ENCODE results near the gene PDP2.
"Not testable (repeated sequence)": the region's sequence is repeated elsewhere in the genome, so short reads cannot be mapped to it uniquely, and the experiment has no call there.

Gene PDP2

DNA sequence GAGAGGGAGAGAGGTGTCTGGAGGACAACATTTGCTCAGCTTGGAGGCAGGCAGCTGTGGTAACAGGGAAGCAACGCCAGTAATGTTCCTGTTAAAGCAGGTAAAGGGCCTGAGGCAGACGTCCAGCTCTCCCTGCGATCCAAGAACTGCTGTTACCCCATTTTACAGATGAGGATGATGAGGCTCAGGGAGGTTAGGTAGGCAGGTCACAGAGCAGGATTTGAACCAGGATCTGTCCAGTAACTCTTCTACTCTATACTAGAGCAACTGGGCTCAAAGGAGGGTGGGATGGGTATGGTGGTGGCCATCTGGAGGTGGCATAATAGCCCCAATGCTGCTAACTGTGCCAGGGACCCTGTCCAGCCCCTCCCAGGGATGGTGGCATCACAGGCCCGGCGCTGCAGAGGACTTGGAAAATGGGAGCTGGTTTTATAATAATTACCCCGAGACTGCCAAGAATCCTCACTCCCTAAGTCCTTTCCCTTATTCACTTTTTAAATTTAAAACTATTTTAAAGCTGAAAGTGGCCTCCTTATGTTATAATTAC, 24.1 kb upstream of the PDP2 start:
- no peak overlapping the region for H3K9ac ChIP-seq (ENCODE audit: low read depth, low read length)
- H3K36me3 ChIP-seq (ENCODE audit: control insufficient read depth, insufficient read depth, low read length), result no peaks in the 10 kb centered on the region
- H3K4me3 ChIP-seq (ENCODE audit: low read depth, low read length), result no peak overlapping the region
- no peaks in the 10 kb centered on the region for H3K9me3 ChIP-seq (ENCODE audit: control insufficient read depth, insufficient read depth, low read length)
- no peaks in the 10 kb centered on the region for H3K27me3 ChIP-seq (ENCODE audit: control insufficient read depth, insufficient read depth, low read length)
- no peaks in the 10 kb centered on the region for H3K4me1 ChIP-seq (ENCODE audit: control insufficient read depth, insufficient read depth, low read length)
- no peak overlapping the region for H3K27ac ChIP-seq (ENCODE audit: low read depth, low read length)

DNA sequence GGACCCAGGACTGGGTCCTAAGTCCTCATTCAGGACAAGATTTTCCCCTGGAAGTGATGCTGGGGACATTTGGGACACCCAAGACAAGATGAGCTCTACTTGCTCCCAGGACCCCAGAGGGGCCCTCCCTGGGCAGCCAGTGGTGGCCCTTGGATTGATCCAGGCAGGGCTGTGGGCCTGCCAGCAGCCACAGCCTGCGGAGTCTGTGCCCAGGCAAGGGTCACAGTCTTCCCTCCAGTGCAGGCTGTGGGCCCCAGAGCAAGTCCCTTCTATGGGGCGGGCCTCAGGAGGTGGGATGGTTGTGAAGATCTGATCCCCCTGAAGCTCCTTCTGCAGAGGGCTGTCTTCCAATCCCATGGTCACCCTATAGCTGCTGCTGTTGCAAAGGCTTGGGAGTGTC, 23.5 kb upstream of the PDP2 start:
- Histone ChIP-seq H3K9me3 (ENCODE audit: control insufficient read depth, insufficient read depth, low read length) (no peaks in the 10 kb centered on the region), H3K4me1 (ENCODE audit: control insufficient read depth, insufficient read depth, low read length) (no peaks in the 10 kb centered on the region), H3K27ac (ENCODE audit: low read depth, low read length) (no peak overlapping the region), H3K4me3 (ENCODE audit: low read depth, low read length) (no peak overlapping the region), H3K9ac (ENCODE audit: low read depth, low read length) (no peak overlapping the region), H3K36me3 (ENCODE audit: control insufficient read depth, insufficient read depth, low read length) (no peaks in the 10 kb centered on the region), H3K27me3 (ENCODE audit: control insufficient read depth, insufficient read depth, low read length) (no peaks in the 10 kb centered on the region)

DNA sequence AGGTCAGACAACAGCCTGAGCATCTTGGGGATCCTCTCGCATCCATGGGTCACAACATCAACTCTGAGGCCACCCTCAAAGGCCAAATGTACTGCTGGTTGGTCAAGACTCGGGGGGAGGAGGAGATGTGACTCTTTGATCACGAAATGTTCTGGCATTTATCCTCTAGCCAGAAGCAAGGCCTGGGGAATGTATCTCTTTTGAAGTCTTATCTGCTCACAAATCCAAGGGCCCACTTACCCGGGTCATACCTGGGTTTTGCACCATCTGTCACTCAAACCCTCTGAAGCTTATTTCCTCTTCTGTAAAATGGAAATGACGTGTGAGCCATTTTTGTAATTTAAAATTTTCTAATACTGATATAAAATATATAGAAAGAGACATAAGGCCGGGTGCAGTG, 22.9 kb upstream of the PDP2 start:
- H3K4me1 ChIP-seq (ENCODE audit: control insufficient read depth, insufficient read depth, low read length), result no peaks in the 10 kb centered on the region
- H3K9ac ChIP-seq (ENCODE audit: low read depth, low read length), result no peak overlapping the region
- no peak overlapping the region for H3K27ac ChIP-seq (ENCODE audit: low read depth, low read length)
- no peaks in the 10 kb centered on the region for H3K36me3 ChIP-seq (ENCODE audit: control insufficient read depth, insufficient read depth, low read length)
- no peak overlapping the region for H3K4me3 ChIP-seq (ENCODE audit: low read depth, low read length)
- no peaks in the 10 kb centered on the region for H3K9me3 ChIP-seq (ENCODE audit: control insufficient read depth, insufficient read depth, low read length)
- H3K27me3 ChIP-seq (ENCODE audit: control insufficient read depth, insufficient read depth, low read length), result no peaks in the 10 kb centered on the region

DNA sequence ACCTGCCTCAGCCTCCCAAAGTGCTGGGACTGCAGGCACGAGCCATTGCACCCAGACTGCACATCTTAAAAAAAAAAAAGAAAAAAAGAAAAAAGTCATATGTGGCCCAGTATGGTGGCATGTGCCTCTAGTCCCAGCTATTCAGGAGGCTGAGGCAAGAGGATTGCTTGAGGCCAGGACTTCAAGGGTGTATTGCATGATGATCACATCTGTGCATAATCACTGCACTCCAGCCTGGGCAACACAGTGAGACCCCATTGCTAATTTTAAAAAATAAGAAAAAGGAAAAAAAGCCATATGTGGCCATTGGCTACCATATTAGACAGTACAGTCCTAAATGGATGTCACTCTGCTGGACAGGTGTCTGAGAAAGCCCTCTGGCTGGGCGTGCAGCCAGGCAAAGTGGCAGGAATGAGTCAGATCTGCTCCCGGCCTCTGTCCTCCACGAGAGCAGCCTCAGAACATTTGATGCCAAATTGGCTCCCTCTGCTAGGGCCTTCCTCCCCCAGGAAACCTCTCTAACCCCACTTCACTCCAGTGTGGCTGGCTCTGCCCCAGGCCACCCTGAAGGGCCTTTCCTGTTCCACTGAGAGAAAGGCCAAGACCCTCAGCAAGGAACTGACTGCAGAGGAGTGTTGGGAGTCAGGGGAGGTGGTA, 21.4 kb upstream of the PDP2 start:
- no peaks in the 10 kb centered on the region for H3K36me3 ChIP-seq (ENCODE audit: control insufficient read depth, insufficient read depth, low read length)
- no peak overlapping the region for H3K27ac ChIP-seq (ENCODE audit: low read depth, low read length)
- H3K27me3 ChIP-seq (ENCODE audit: control insufficient read depth, insufficient read depth, low read length), result no peaks in the 10 kb centered on the region
- H3K9me3 ChIP-seq (ENCODE audit: control insufficient read depth, insufficient read depth, low read length), result no peaks in the 10 kb centered on the region
- no peak overlapping the region for H3K9ac ChIP-seq (ENCODE audit: low read depth, low read length)
- H3K4me3 ChIP-seq (ENCODE audit: low read depth, low read length), result no peak overlapping the region
- no peaks in the 10 kb centered on the region for H3K4me1 ChIP-seq (ENCODE audit: control insufficient read depth, insufficient read depth, low read length)

DNA sequence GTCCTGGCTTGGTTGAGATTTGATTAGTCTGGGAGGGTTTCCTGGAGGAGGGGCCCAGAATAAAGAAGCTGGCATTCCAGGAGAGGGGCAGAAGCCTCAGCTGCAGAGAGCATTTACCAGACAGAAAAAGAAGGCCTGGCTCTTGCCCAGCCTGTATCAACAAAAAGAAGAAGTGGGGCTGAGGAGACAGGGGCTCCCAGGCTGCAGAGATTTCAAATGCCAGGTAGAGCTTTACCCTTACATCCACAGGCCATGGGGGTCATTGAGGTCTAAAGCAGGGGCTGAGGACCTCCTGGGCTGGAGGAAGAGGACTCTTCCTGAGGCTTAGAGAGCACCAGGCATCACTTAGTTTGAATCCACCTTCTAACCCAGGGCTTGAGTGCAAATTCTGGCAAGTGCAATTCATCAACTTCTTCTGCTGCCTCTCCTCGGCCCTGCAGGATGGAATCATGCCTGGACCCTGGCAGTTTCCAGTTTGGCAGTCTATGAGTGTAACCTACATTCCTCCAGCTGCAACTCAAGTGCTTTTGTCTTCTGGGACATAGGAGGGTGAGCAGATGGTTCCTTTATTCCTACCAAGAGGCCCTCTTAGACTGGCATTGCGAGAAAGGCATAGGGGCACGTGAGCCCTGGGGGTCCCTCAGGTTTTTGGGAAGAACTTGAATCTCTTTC, 20.8 kb upstream of the PDP2 start:
- Histone ChIP-seq H3K9ac (ENCODE audit: low read depth, low read length) (no peak overlapping the region), H3K27ac (ENCODE audit: low read depth, low read length) (no peak overlapping the region), H3K4me1 (ENCODE audit: control insufficient read depth, insufficient read depth, low read length) (no peaks in the 10 kb centered on the region), H3K36me3 (ENCODE audit: control insufficient read depth, insufficient read depth, low read length) (no peaks in the 10 kb centered on the region), H3K27me3 (ENCODE audit: control insufficient read depth, insufficient read depth, low read length) (no peaks in the 10 kb centered on the region), H3K4me3 (ENCODE audit: low read depth, low read length) (no peak overlapping the region), H3K9me3 (ENCODE audit: control insufficient read depth, insufficient read depth, low read length) (no peaks in the 10 kb centered on the region)

DNA sequence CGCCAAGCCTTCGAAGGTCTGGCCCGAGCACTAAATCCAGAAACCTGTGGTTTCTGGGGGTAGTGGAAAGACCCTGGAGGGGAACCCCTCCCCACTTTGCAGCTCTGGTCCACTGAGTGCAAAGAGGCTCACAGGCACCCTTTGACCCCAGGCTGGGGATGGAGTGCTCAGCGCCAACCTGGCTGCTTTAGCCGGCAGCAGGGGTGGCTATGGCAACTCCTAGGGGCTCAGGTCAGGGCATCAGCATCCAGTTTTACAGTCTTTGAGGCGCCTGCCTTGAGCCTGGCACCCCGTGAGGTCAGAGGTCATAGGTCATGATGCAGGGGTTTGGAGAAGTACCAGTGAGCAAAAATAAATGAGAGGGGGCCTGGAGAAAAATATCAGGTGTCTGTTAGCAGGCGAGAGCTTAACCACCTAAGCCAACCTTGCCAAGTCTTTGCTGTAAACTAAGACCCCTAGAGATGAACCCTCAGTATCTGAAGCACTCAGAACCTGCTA, 18.2 kb upstream of the PDP2 start:
- Histone ChIP-seq H3K27me3 (ENCODE audit: control insufficient read depth, insufficient read depth, low read length) (no peaks in the 10 kb centered on the region), H3K4me1 (ENCODE audit: control insufficient read depth, insufficient read depth, low read length) (no peaks in the 10 kb centered on the region), H3K36me3 (ENCODE audit: control insufficient read depth, insufficient read depth, low read length) (no peaks in the 10 kb centered on the region), H3K9ac (ENCODE audit: low read depth, low read length) (no peak overlapping the region), H3K9me3 (ENCODE audit: control insufficient read depth, insufficient read depth, low read length) (no peaks in the 10 kb centered on the region), H3K4me3 (ENCODE audit: low read depth, low read length) (no peak overlapping the region), H3K27ac (ENCODE audit: low read depth, low read length) (no peak overlapping the region)

DNA sequence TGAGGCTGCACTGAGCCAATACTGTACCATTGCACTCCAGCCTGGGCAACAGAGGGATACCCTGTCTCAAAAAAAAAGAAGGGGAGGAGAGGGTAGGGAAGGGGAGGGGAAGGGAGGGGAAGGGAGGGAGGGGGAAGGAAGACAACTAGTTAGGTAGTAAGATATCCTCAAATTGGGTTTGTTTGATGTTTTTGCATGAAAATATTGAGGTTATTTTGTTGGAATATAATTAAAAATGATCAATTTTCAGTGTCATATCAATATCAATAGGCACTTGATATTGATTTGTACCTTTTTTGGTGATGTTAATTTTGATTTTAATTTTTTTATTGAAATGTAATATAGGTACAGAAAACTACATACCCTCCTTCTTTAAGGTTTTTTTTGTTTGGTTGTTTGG, 16.6 kb upstream of the PDP2 start:
- H3K9ac ChIP-seq (ENCODE audit: low read depth, low read length), result no peak overlapping the region

DNA sequence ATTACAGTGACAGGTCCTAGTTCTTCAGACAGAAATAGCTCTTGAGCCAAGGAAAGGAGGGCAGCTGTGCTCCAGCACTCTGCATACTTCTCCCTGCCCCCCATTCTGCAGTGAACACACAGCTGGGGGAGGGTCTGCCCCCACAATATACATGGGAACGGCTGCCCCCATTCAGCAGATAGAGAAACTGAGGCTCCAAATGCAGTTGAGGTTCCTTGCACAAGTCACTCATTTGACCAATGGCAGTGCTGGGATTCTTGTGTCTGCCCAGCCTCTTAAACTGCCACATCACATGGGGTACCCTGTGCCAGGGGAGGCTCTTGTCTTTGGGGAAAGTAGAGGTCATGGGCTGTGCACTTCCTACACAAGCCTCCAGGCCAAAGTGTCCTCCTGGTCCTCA, 10.9 kb upstream of the PDP2 start:
- no peak overlapping the region for H3K27ac ChIP-seq (ENCODE audit: low read depth, low read length)
- no peak overlapping the region for H3K4me3 ChIP-seq (ENCODE audit: low read depth, low read length)
- no peaks in the 10 kb centered on the region for H3K9me3 ChIP-seq (ENCODE audit: control insufficient read depth, insufficient read depth, low read length)
- H3K9ac ChIP-seq (ENCODE audit: low read depth, low read length), result no peak overlapping the region
- H3K4me1 ChIP-seq (ENCODE audit: control insufficient read depth, insufficient read depth, low read length), result 0 out of 2 replicates have a peak, but pooled peaks cover 4% of the 10 kb centered on the region
- H3K36me3 ChIP-seq (ENCODE audit: control insufficient read depth, insufficient read depth, low read length), result no peaks in the 10 kb centered on the region
- no peaks in the 10 kb centered on the region for H3K27me3 ChIP-seq (ENCODE audit: control insufficient read depth, insufficient read depth, low read length)

More for the DNA sequence above, 16.6 kb upstream of the PDP2 start:
- Histone ChIP-seq H3K4me1 (ENCODE audit: control insufficient read depth, insufficient read depth, low read length) (no peaks in the 10 kb centered on the region), H3K9me3 (ENCODE audit: control insufficient read depth, insufficient read depth, low read length) (no peaks in the 10 kb centered on the region), H3K27ac (ENCODE audit: low read depth, low read length) (no peak overlapping the region), H3K4me3 (ENCODE audit: low read depth, low read length) (no peak overlapping the region), H3K36me3 (ENCODE audit: control insufficient read depth, insufficient read depth, low read length) (no peaks in the 10 kb centered on the region), H3K27me3 (ENCODE audit: control insufficient read depth, insufficient read depth, low read length) (no peaks in the 10 kb centered on the region)

DNA sequence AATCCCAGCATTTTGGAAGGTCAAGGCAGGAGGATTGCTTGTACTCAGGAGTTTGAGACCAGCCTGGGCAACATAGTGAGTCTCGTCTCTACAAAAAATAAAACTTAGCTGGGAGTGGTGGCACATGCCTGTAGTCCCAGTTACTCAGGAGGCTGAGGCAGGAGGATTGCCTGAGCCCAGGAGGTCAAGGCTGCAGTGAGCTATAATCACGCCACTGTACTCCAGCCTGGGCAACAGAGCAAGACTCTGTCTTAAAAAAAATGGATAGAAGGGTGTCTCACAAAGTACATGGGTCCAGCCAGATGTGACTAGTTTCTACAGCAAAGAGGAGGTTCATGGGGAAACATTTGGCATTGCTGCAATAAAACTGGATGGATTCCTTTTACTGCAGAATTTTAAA, 9.0 kb upstream of the PDP2 start:
- H3K9me3 ChIP-seq (ENCODE audit: control insufficient read depth, insufficient read depth, low read length); H3K9ac ChIP-seq (ENCODE audit: low read depth, low read length); H3K4me3 ChIP-seq (ENCODE audit: low read depth, low read length); H3K4me1 ChIP-seq (ENCODE audit: control insufficient read depth, insufficient read depth, low read length); H3K27ac ChIP-seq (ENCODE audit: low read depth, low read length); H3K27me3 ChIP-seq (ENCODE audit: control insufficient read depth, insufficient read depth, low read length); H3K36me3 ChIP-seq (ENCODE audit: control insufficient read depth, insufficient read depth, low read length): not testable (repeated sequence)

DNA sequence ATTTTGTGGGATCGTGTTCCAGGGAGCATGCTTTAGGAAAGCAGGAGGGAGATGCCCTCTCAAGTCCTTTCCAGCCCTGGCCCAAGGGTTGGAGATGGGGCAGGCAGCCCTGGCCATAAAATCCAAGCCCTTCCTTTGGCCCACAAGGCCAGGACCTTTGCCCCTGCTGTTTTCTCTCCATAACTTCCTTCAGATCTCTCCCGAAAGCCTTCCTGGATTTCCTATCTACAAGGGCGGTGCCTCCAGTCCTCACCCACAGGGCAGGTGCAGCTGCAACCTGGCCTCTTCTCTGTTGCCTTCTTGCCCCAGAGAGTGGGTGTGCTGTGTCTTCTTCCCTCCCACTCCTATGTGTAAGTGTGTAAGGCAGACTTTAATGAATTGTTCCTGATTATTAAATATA, 8.5 kb upstream of the PDP2 start:
- no peak overlapping the region for H3K27ac ChIP-seq (ENCODE audit: low read depth, low read length)
- H3K27me3 ChIP-seq (ENCODE audit: control insufficient read depth, insufficient read depth, low read length), result no peaks in the 10 kb centered on the region
- H3K36me3 ChIP-seq (ENCODE audit: control insufficient read depth, insufficient read depth, low read length), result no peaks in the 10 kb centered on the region
- no peak overlapping the region for H3K9ac ChIP-seq (ENCODE audit: low read depth, low read length)
- 0 out of 2 replicates have a peak, but pooled peaks cover 4% of the 10 kb centered on the region for H3K4me1 ChIP-seq (ENCODE audit: control insufficient read depth, insufficient read depth, low read length)
- H3K4me3 ChIP-seq (ENCODE audit: low read depth, low read length), result no peak overlapping the region
- no peaks in the 10 kb centered on the region for H3K9me3 ChIP-seq (ENCODE audit: control insufficient read depth, insufficient read depth, low read length)

DNA sequence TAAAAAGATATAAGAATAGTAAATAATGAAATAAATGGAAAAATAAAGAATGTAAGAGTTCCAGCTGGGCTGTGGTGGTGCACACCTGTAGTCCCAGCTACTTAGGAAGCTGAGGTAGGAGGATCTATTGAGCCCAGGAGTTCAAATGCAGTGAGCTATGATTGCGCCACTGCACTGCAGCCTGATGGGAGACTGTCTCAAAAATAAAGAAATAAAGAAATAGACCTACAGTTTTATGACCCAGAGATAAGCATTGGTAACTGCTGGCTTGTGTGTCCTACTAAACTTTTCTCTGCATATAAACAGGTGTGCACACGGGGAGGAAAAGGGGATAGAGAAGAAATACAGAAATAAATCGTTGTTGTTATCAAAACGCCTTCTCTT, 7.8 kb upstream of the PDP2 start:
- Histone ChIP-seq H3K9ac (ENCODE audit: low read depth, low read length) (no peak overlapping the region), H3K9me3 (ENCODE audit: control insufficient read depth, insufficient read depth, low read length) (no peaks in the 10 kb centered on the region), H3K4me1 (ENCODE audit: control insufficient read depth, insufficient read depth, low read length) (0 out of 2 replicates have a peak, but pooled peaks cover 4% of the 10 kb centered on the region), H3K27ac (ENCODE audit: low read depth, low read length) (no peak overlapping the region), H3K4me3 (ENCODE audit: low read depth, low read length) (peak overlapping the region; percentile 57), H3K27me3 (ENCODE audit: control insufficient read depth, insufficient read depth, low read length) (no peaks in the 10 kb centered on the region), H3K36me3 (ENCODE audit: control insufficient read depth, insufficient read depth, low read length) (no peaks in the 10 kb centered on the region)

Data from HUES48 (cell line).